OCI-LY7 (cell line): ENCODE results near the gene S100A9. TPM values are rescaled to one million over a fixed set of nuclear protein-coding genes. Genes with fewer than 3 reads are reported as not detected.

Experiments used
- BruUV-seq: library from RNA; stranded (reverse); fragments of 400-500 nt; replicated peaks from 2 replicates; lab custom pipeline; 2021; lab: Mats Ljungman, UMichigan
- CTCF ChIA-PET: fragments of 300-600 bp; sonication (Branson Sonifier 250); formaldehyde crosslinking; loops from one replicate; lab custom pipeline; 2022; ENCODE audit warnings: antibody characterized with exemption; ENCODE audit not compliant: unreplicated experiment; lab: Charles Lee
- POLR2A ChIA-PET: fragments of 300-600 bp; sonication (Branson Sonifier 250); formaldehyde crosslinking; loops from one replicate; lab custom pipeline; 2022; ENCODE audit warnings: antibody characterized with exemption; lab: Charles Lee
- DNase-seq: peaks from one replicate; pipeline ENCODE4 v3.0.0-alpha.2; 2015; ENCODE audit warnings: low spot score
- H2AFZ ChIP-seq: fragments of 200-600 bp; sonication (generic), shearing (Covaris generic); 2 replicates; pipeline ENCODE4 v1.6.1; 2014; ENCODE audit warnings: mild to moderate bottlenecking, antibody characterized with exemption, low read length, moderate library complexity
- H3K27ac ChIP-seq: fragments of 200-600 bp; sonication (generic); 2 replicates; pipeline ENCODE4 v1.5.1; 2014; ENCODE audit warnings: mixed run types, low read depth, mild to moderate bottlenecking, moderate library complexity, low read length, inconsistent platforms; ENCODE audit not compliant: poor library complexity, severe bottlenecking
- H3K36me3 ChIP-seq: fragments of 200-600 bp; sonication (generic); 2 replicates; pipeline ENCODE4 v1.6.1; 2014; ENCODE audit warnings: mild to moderate bottlenecking, antibody characterized with exemption, low read length, moderate library complexity, mixed read lengths; ENCODE audit not compliant: insufficient read depth
- H3K4me1 ChIP-seq: fragments of 200-600 bp; sonication (generic); 2 replicates; pipeline ENCODE4 v1.5.1; 2014; ENCODE audit warnings: mild to moderate bottlenecking, low read length; ENCODE audit not compliant: insufficient read depth, poor library complexity, severe bottlenecking
- H3K4me2 ChIP-seq: fragments of 200-600 bp; sonication (generic); 2 replicates; pipeline ENCODE4 v1.6.1; 2014; ENCODE audit warnings: mild to moderate bottlenecking, low read length
- H3K4me3 ChIP-seq: fragments of 200-600 bp; sonication (generic); 2 replicates; pipeline ENCODE4 v1.5.1; 2014; ENCODE audit warnings: mild to moderate bottlenecking, low read depth, low read length; ENCODE audit not compliant: poor library complexity, severe bottlenecking
- H3K79me2 ChIP-seq: fragments of 200-600 bp; sonication (generic); 2 replicates; pipeline ENCODE4 v1.6.1; 2016; ENCODE audit warnings: low read depth, mild to moderate bottlenecking, low read length, moderate library complexity, mixed read lengths; ENCODE audit not compliant: insufficient read depth
- H3K9me2 ChIP-seq: fragments of 200-600 bp; sonication (generic); 2 replicates; pipeline ENCODE4 v1.6.1; 2016; ENCODE audit warnings: mild to moderate bottlenecking, low read length, mixed read lengths; ENCODE audit not compliant: insufficient read depth
- H3K9me3 ChIP-seq: fragments of 200-600 bp; sonication (generic); 2 replicates; pipeline ENCODE4 v1.6.1; 2014; ENCODE audit warnings: mild to moderate bottlenecking, mixed run types, low read length, mixed read lengths
- H4K20me1 ChIP-seq: fragments of 200-600 bp; sonication (generic); 2 replicates; pipeline ENCODE4 v1.6.1; 2014; ENCODE audit warnings: mild to moderate bottlenecking, antibody characterized with exemption, low read length, moderate library complexity, mixed read lengths; ENCODE audit not compliant: insufficient read depth
- EZH2phosphoT487 ChIP-seq: fragments of 200-600 bp; sonication (generic); IDR thresholded peaks from 2 replicates; pipeline ENCODE4 v1.6.1; 2018; ENCODE audit warnings: low read depth, borderline replicate concordance, mild to moderate bottlenecking, mixed run types, antibody characterized with exemption, low read length, moderate library complexity, mixed read lengths
- intact Hi-C: fragments of 100-400 bp; cut with micrococcal nuclease; formaldehyde crosslinking; loops from one replicate; pipeline ENCODE4 v1.10.0; 2022; ENCODE audit not compliant: unreplicated experiment
- total RNA-seq, 2 experiments: library from RNA; depleted of rRNA in 1 of 2; stranded (reverse); fragments of >200 nt in 1 of 2; shearing (Covaris generic) in 1 of 2; gene quantifications; 2 replicates each; pipeline ENCODE4 v1.2.3, GENCODE V29; 2014 to 2022
- TF ChIP-seq, protein P1 (sequence below): fragments of 200-600 bp; sonication (generic); conservative IDR thresholded peaks from 2 replicates; pipeline ENCODE4 v1.5.1; 2014; ENCODE audit warnings: mild to moderate bottlenecking, antibody characterized with exemption, low read length, moderate library complexity, mixed read lengths

S100A9 gene
- total RNA-seq, 2 experiments from 2014 or later = not detected

DNA sequence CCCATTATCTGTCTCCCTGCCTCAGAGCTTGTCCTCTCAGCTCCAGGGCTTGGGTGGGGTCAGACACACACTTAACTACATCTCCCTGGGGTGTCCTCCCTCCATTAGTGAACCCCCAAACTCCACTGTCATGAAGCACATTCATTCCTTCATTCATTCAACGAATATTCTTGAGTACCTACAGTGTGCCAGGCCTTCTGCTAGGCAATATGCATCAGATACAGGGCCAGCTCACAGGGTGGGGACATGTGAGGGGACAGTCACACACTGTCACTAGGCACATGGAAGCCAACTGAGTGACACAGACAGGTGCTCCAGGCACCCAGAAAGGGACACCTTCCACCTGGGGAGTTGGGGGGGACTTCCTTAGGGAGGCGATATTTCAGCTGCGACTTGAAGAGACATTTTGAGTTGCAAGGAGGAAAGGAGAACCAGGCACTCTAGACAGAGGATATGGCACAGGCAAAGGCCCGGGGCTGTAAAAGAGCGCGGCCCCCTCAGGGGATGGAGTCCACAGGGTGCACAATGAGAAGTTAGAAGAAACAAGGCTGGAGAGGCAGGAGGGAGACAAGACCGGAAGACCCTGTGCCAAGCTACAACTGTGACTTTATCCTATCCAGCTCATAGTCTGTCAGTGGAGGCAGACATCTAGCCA lies 41.9 kb downstream of the S100A9 start:
- Histone ChIP-seq H3K4me1 (no peaks in the 10 kb centered on the region), H4K20me1 (no peaks in the 10 kb centered on the region), H3K9me3 (no peaks in the 10 kb centered on the region), H3K36me3 (no peaks in the 10 kb centered on the region), H3K4me2 (no peak overlapping the region), H3K9me2 (no peaks in the 10 kb centered on the region), H2AFZ (no peak overlapping the region), H3K79me2 (no peaks in the 10 kb centered on the region), H3K4me3 (no peak overlapping the region), H3K27ac (no peak overlapping the region)
- BruUV-seq = no TSS peak
- DNase-seq = no peak
- ChIA-PET CTCF (interaction anchor here (0.6 kb wide), 1 partner anchor 168 kb away, joined by 3 read pairs; no protein-coding TSS in a partner anchor), POLR2A (no interaction called here)
- intact Hi-C loops = no loop called here
- TF ChIP-seq, protein P1, sequence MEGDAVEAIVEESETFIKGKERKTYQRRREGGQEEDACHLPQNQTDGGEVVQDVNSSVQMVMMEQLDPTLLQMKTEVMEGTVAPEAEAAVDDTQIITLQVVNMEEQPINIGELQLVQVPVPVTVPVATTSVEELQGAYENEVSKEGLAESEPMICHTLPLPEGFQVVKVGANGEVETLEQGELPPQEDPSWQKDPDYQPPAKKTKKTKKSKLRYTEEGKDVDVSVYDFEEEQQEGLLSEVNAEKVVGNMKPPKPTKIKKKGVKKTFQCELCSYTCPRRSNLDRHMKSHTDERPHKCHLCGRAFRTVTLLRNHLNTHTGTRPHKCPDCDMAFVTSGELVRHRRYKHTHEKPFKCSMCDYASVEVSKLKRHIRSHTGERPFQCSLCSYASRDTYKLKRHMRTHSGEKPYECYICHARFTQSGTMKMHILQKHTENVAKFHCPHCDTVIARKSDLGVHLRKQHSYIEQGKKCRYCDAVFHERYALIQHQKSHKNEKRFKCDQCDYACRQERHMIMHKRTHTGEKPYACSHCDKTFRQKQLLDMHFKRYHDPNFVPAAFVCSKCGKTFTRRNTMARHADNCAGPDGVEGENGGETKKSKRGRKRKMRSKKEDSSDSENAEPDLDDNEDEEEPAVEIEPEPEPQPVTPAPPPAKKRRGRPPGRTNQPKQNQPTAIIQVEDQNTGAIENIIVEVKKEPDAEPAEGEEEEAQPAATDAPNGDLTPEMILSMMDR = no peak
- TF ChIP-seq EZH2phosphoT487 = no peak

DNA sequence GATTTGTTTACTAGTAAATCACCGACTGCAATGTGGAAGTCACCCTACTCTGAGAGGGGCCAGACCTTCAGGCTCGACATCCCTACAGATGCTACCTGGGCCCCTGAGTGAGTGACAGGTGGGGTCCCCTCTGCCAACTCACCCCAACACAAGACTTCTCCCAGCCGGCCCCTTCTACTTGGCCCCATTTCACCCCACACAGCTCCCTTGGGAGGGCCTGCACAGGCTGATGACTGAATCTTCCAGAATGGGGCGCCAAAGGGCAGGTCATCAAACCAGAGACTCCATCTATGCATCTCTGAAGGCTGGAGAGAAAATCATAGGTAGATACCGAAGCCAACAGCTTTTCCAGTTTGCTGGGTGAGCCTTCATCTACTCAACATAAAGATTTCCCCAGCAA lies 42.6 kb downstream of the S100A9 start:
- Histone ChIP-seq H2AFZ (no peak overlapping the region), H3K79me2 (no peaks in the 10 kb centered on the region), H3K9me3 (no peaks in the 10 kb centered on the region), H3K4me1 (no peaks in the 10 kb centered on the region), H3K36me3 (no peaks in the 10 kb centered on the region), H3K9me2 (no peaks in the 10 kb centered on the region), H3K4me3 (no peak overlapping the region), H3K4me2 (no peak overlapping the region), H4K20me1 (no peaks in the 10 kb centered on the region), H3K27ac (no peak overlapping the region)
- no peak for DNase-seq
- POLR2A ChIA-PET = no interaction called here
- TF ChIP-seq, protein P1 = 0 out of 2 replicates have a peak, but pooled peaks have one; percentile 27
- no peak for TF ChIP-seq EZH2phosphoT487
- no TSS peak for BruUV-seq
- intact Hi-C loops = no loop called here
- CTCF ChIA-PET = no interaction called here

DNA sequence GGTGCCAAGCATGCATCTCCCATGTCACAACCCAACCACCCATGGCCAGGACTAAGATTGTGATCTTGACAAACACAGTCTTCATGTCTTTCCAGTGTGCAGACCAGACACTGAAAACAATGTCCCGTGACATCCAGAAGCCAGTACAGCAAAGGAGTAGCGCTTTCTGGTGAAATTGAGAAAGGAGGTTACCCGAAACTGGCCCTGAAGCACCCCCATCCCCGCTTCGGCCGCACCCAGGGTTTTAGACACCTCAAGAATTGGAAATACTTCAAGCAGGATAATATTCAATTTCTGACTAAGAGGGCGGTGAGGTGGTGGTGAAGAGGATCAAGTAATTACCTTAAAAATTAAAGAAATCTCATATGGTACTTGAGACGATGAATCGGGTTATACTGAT lies 43.8 kb downstream of the S100A9 start:
- Histone ChIP-seq H3K36me3 (no peaks in the 10 kb centered on the region), H3K27ac (no peak overlapping the region), H3K4me1 (no peaks in the 10 kb centered on the region), H3K9me3 (no peaks in the 10 kb centered on the region), H3K4me3 (no peak overlapping the region), H4K20me1 (no peaks in the 10 kb centered on the region), H2AFZ (no peak overlapping the region), H3K4me2 (no peak overlapping the region), H3K79me2 (no peaks in the 10 kb centered on the region), H3K9me2 (no peaks in the 10 kb centered on the region)
- ChIA-PET CTCF (no interaction called here), POLR2A (no interaction called here)
- DNase-seq = no peak
- no TSS peak for BruUV-seq
- no peak for TF ChIP-seq EZH2phosphoT487
- TF ChIP-seq, protein P1 = no peak
- intact Hi-C loops = no loop called here
